Measurements from ENCODE around the gene KIAA0040.

KIAA0040 gene

DNA sequence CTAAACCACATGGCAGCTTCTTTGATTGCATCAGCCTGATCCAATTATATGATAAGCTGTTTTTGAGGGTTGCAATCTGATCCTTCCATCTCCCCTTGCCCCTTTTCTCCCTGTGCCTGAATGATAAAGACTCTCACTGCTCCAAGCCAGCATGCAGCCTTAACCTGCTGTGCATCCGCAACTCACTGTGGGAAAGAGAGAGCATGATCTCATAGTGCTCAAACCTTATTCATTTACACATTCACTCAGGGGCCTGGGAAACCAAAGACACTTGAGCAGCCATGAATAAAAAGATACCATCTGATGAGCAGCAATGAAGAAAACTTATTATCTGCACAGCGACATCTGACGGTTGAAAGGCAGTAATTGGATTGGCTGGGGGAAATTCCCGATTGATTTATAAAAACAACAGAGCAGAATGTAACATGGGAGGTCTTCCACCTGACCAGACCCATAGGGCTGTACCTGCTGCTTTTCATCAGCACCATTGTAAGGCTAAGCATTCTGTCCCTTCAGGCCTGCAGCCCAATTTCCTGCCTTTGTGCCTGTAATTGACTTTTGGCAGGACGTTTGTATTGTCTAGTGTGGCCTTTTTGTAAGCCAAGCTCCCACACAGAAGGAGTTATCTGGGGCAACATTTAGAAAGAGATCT lies 62.5 kb downstream of the KIAA0040 start:
- Histone ChIP-seq H3K4me1 (ENCODE audit: control insufficient read depth, insufficient read depth, low read length) (peaks cover 17% of the 10 kb centered on the region), H3K9ac (ENCODE audit: low read depth, low read length) (no peak overlapping the region), H3K36me3 (ENCODE audit: control insufficient read depth, insufficient read depth, low read length) (no peaks in the 10 kb centered on the region), H3K27me3 (ENCODE audit: control insufficient read depth, insufficient read depth, low read length) (no peaks in the 10 kb centered on the region), H3K9me3 (ENCODE audit: control insufficient read depth, insufficient read depth, low read length) (no peaks in the 10 kb centered on the region), H3K4me3 (ENCODE audit: low read depth, low read length) (no peak overlapping the region)

DNA sequence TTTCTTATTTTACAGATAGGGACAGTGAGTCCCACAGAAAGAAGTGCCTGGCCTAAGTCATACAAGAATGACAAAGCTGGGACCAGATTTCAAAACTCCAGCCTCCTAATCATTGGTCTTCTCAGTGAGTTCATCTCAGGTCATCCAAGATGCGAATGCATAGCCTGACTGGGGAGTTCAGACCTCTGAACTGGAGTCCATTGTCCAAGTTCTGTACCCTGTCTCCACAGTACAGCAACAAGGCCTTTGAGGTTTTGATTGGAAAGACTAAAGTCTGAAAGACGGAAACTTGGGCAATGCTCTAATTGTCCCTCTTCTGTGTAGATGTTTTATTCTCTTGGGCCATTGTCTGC lies 63.0 kb downstream of the KIAA0040 start:
- H3K27me3 ChIP-seq (ENCODE audit: control insufficient read depth, insufficient read depth, low read length) = no peaks in the 10 kb centered on the region
- H3K9ac ChIP-seq (ENCODE audit: low read depth, low read length) = no peak overlapping the region
- H3K4me1 ChIP-seq (ENCODE audit: control insufficient read depth, insufficient read depth, low read length) = peaks cover 17% of the 10 kb centered on the region
- H3K36me3 ChIP-seq (ENCODE audit: control insufficient read depth, insufficient read depth, low read length) = no peaks in the 10 kb centered on the region
- no peaks in the 10 kb centered on the region for H3K9me3 ChIP-seq (ENCODE audit: control insufficient read depth, insufficient read depth, low read length)
- no peak overlapping the region for H3K4me3 ChIP-seq (ENCODE audit: low read depth, low read length)

DNA sequence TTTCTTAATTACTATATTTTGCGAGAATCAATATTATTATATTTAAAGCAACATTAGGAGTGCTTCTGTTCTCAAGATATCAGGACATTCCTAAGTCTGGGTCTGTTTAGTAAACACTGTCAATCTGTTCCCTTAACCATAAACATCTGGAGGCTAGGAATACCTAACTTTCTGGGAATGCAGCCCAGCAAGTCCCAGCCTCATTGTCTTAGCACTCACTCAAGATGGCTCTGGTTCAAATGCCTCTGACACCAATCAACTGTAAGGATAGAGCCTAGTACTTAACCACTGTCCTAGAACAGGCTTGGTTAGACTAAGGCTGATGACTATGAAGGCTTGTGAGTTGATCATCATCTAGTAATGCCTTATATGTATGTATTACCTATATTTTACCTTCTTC lies 63.4 kb downstream of the KIAA0040 start:
- no peak overlapping the region for H3K4me3 ChIP-seq (ENCODE audit: low read depth, low read length)
- no peak overlapping the region for H3K9ac ChIP-seq (ENCODE audit: low read depth, low read length)
- no peaks in the 10 kb centered on the region for H3K27me3 ChIP-seq (ENCODE audit: control insufficient read depth, insufficient read depth, low read length)
- H3K9me3 ChIP-seq (ENCODE audit: control insufficient read depth, insufficient read depth, low read length) = no peaks in the 10 kb centered on the region
- peaks cover 17% of the 10 kb centered on the region for H3K4me1 ChIP-seq (ENCODE audit: control insufficient read depth, insufficient read depth, low read length)
- no peaks in the 10 kb centered on the region for H3K36me3 ChIP-seq (ENCODE audit: control insufficient read depth, insufficient read depth, low read length)

DNA sequence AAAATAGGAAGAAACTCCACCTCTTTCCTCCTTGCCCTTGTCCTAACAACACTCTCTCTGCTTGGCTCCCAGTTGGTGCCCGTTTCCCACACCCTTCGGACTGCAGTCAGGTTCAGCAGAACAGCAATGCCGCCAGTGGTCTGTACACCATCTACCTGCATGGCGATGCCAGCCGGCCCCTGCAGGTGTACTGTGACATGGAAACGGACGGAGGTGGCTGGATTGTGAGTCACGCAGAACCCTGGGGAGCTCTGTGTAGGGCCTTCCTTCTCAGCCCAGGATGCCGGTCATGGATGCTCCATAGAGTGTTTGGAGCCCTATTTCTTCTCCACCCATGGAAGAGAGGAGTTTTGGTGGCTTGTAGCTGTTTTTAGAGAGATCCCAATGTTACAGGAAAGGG lies 64.1 kb downstream of the KIAA0040 start:
- Histone ChIP-seq H3K27me3 (ENCODE audit: control insufficient read depth, insufficient read depth, low read length) (no peaks in the 10 kb centered on the region), H3K4me1 (ENCODE audit: control insufficient read depth, insufficient read depth, low read length) (peaks cover 17% of the 10 kb centered on the region), H3K9ac (ENCODE audit: low read depth, low read length) (no peak overlapping the region), H3K4me3 (ENCODE audit: low read depth, low read length) (no peak overlapping the region), H3K9me3 (ENCODE audit: control insufficient read depth, insufficient read depth, low read length) (no peaks in the 10 kb centered on the region), H3K36me3 (ENCODE audit: control insufficient read depth, insufficient read depth, low read length) (no peaks in the 10 kb centered on the region)

DNA sequence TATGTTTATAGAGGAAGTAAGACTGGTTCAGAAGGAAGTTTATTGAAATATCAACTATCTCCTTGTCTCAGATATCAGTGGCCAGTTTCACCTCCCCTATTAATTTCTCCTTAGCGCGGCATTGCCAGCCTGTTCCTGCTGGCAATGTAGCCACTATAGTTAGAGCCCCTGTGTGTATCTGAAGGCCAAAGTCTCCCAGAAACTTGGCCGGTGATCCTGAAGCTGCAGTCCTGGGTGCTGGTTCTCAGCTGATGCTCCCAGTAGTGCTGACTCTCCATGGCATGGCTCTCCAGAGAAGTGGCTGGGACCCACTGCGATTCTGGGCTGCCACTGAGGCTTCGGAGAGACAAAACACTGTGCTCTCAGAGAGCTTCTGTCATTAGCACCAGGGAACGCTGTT lies 65.0 kb downstream of the KIAA0040 start:
- Histone ChIP-seq H3K9ac (ENCODE audit: low read depth, low read length) (no peak overlapping the region), H3K4me3 (ENCODE audit: low read depth, low read length) (no peak overlapping the region), H3K9me3 (ENCODE audit: control insufficient read depth, insufficient read depth, low read length) (no peaks in the 10 kb centered on the region), H3K27me3 (ENCODE audit: control insufficient read depth, insufficient read depth, low read length) (no peaks in the 10 kb centered on the region), H3K4me1 (ENCODE audit: control insufficient read depth, insufficient read depth, low read length) (peaks cover 17% of the 10 kb centered on the region), H3K36me3 (ENCODE audit: control insufficient read depth, insufficient read depth, low read length) (no peaks in the 10 kb centered on the region)

DNA sequence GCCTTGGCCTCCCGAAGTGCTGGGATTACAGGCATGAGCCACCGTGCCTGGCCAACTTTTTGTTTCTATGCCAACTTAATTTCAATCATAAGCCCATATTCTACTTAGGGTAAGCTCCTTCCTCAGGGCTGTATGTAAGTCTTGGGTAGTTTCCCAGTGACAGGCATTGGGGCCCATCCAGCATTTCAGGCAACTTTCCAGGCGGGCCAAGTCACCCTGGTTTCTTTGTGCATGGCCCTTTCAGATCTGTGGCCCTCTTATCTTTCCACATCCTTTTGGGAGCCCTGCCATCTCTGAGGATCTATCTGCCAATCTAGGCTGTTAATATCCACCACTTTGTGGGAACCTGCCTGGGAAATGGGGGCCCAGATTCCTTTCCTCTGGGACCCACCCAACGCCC lies 66.2 kb downstream of the KIAA0040 start:
- Histone ChIP-seq H3K4me1 (ENCODE audit: control insufficient read depth, insufficient read depth, low read length) (peaks cover 17% of the 10 kb centered on the region), H3K36me3 (ENCODE audit: control insufficient read depth, insufficient read depth, low read length) (no peaks in the 10 kb centered on the region), H3K9me3 (ENCODE audit: control insufficient read depth, insufficient read depth, low read length) (no peaks in the 10 kb centered on the region)

DNA sequence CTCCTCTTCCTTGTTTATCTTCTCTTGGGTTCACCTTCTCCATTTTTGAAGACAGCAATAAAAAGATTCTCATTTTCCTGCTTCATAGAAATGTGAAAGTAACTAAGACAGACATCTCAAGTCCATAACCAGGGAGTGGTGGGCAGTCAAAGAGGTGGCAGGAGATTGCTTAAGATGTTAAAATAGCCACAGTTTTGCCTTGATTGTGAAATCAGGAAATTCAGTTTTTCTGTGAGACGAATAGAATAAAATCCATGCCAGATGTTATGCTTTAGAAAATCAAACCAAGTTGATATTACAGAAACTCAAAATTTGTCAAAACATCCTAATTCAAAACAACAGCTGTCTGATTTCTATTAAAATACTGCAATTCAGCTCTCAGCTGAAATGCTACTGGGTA lies 67.7 kb downstream of the KIAA0040 start:
- no peak overlapping the region for H3K4me3 ChIP-seq (ENCODE audit: low read depth, low read length)

More for the DNA sequence above, 66.2 kb downstream of the KIAA0040 start:
- Histone ChIP-seq H3K4me3 (ENCODE audit: low read depth, low read length) (no peak overlapping the region), H3K9ac (ENCODE audit: low read depth, low read length) (no peak overlapping the region), H3K27me3 (ENCODE audit: control insufficient read depth, insufficient read depth, low read length) (no peaks in the 10 kb centered on the region)

DNA sequence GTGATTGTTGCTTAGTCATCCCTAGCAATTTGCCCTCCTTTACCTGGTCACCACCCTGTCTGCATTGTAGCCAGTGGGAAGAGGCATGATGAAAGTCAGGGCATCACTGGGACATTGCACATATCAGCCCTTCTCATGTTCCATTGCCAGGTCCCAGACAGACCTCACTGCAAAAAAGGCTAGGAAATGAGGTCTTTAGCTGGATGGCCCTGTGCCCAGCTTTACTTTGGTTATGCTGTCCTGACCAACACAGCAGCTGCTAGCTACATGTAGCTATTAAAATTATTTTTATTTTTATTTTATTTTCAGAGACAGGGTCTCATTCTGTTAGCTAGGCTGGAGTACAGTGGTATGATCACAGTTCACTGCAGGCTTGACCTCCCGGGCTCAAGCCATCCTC lies 72.1 kb downstream of the KIAA0040 start:
- Histone ChIP-seq H3K27me3 (ENCODE audit: control insufficient read depth, insufficient read depth, low read length) (no peaks in the 10 kb centered on the region), H3K4me3 (ENCODE audit: low read depth, low read length) (no peak overlapping the region), H3K36me3 (ENCODE audit: control insufficient read depth, insufficient read depth, low read length) (no peaks in the 10 kb centered on the region), H3K9me3 (ENCODE audit: control insufficient read depth, insufficient read depth, low read length) (no peaks in the 10 kb centered on the region), H3K9ac (ENCODE audit: low read depth, low read length) (no peak overlapping the region), H3K4me1 (ENCODE audit: control insufficient read depth, insufficient read depth, low read length) (no peaks in the 10 kb centered on the region)

More for the DNA sequence above, 67.7 kb downstream of the KIAA0040 start:
- Histone ChIP-seq H3K4me1 (ENCODE audit: control insufficient read depth, insufficient read depth, low read length) (peaks cover 6% of the 10 kb centered on the region), H3K27me3 (ENCODE audit: control insufficient read depth, insufficient read depth, low read length) (no peaks in the 10 kb centered on the region), H3K9ac (ENCODE audit: low read depth, low read length) (no peak overlapping the region), H3K9me3 (ENCODE audit: control insufficient read depth, insufficient read depth, low read length) (no peaks in the 10 kb centered on the region), H3K36me3 (ENCODE audit: control insufficient read depth, insufficient read depth, low read length) (no peaks in the 10 kb centered on the region)

DNA sequence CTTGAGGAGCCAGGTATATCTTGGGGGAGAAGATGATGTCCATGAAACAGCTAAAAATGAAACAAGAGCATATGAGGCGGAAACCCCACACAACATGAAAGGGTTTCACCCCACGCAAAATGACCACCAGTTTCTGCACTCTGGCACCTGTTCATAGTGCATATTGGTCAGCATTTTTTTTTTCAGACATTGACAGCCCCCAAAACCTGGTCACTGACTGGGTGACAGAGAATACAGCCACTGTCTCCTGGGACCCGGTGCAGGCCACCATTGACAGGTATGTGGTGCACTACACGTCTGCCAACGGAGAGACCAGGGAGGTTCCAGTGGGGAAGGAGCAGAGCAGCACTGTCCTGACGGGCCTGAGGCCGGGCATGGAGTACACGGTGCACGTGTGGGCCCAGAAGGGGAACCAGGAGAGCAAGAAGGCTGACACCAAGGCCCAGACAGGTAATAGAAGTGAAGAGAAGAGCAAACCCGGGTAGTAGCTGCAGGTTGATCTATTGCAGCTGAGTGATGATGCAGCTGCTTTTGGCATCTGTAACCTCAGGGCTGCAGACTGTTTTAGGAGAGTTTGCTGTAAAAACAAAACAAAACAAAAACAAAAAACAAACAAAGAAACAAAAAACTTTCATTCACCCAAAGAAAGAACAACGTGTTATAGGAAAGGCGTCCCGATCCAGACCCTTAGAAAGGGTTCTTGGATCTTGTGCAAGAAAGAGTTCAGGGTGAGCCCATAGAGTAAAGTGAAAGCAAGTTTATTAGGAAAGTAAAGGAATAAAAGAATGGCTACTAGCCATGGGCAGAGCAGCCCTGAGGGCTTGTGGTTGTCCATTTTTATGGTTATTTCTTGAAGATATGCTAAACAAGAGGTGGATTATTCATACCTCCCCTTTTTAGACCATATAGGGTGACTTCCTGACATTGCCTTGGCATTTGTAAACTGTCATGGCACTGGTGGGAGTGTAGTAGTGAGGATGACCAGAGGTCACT lies 73.9 kb downstream of the KIAA0040 start:
- no peaks in the 10 kb centered on the region for H3K36me3 ChIP-seq (ENCODE audit: control insufficient read depth, insufficient read depth, low read length)
- no peaks in the 10 kb centered on the region for H3K4me1 ChIP-seq (ENCODE audit: control insufficient read depth, insufficient read depth, low read length)

DNA sequence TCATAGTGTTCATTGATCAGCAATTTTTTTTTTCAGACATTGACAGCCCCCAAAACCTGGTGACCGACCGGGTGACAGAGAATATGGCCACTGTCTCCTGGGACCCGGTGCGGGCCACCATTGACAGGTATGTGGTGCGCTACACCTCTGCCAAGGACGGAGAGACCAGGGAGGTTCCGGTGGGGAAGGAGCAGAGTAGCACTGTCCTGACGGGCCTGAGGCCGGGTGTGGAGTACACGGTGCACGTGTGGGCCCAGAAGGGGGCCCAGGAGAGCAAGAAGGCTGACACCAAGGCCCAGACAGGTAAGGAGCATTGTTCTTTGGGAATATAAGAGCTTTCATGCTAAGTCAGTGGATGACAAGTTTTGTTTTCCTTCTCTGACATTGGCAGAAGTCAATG lies 75.7 kb downstream of the KIAA0040 start:
- Histone ChIP-seq H3K9me3 (ENCODE audit: control insufficient read depth, insufficient read depth, low read length) (no peaks in the 10 kb centered on the region), H3K4me3 (ENCODE audit: low read depth, low read length) (no peak overlapping the region), H3K36me3 (ENCODE audit: control insufficient read depth, insufficient read depth, low read length) (no peaks in the 10 kb centered on the region), H3K4me1 (ENCODE audit: control insufficient read depth, insufficient read depth, low read length) (no peaks in the 10 kb centered on the region), H3K9ac (ENCODE audit: low read depth, low read length) (no peak overlapping the region), H3K27me3 (ENCODE audit: control insufficient read depth, insufficient read depth, low read length) (no peaks in the 10 kb centered on the region)

More for the DNA sequence above, 73.9 kb downstream of the KIAA0040 start:
- Histone ChIP-seq H3K9ac (ENCODE audit: low read depth, low read length) (no peak overlapping the region), H3K27me3 (ENCODE audit: control insufficient read depth, insufficient read depth, low read length) (no peaks in the 10 kb centered on the region), H3K9me3 (ENCODE audit: control insufficient read depth, insufficient read depth, low read length) (no peaks in the 10 kb centered on the region), H3K4me3 (ENCODE audit: low read depth, low read length) (no peak overlapping the region)

DNA sequence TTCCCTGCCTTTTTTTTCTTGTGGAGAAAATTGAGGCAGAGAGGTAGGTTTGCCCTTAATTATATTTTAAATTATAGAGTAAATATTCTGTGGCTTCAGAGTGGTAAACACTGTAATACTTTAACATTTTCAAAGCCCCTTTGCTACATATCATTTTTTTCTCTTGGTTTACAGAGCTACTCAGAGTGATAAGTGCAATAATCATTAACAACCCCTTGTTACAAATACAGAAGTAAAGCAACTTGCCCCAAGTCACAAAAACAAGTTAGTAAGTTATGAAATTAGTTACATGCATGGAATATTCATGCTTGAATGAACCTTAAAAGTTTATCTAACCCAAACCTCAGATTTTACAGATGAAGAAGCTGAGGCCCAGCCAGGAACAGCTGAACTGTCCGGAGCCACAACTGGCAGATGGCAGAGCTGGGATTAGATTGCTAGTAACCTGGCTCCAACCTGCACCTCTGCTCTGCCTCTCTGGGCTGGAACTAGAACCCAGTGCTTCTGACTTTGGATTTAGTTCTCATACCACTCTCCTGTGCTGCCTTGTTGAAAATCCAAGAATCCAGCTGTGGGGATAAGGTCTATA lies 76.3 kb downstream of the KIAA0040 start:
- Histone ChIP-seq H3K4me1 (ENCODE audit: control insufficient read depth, insufficient read depth, low read length) (no peaks in the 10 kb centered on the region), H3K27me3 (ENCODE audit: control insufficient read depth, insufficient read depth, low read length) (no peaks in the 10 kb centered on the region), H3K4me3 (ENCODE audit: low read depth, low read length) (no peak overlapping the region), H3K9ac (ENCODE audit: low read depth, low read length) (no peak overlapping the region), H3K9me3 (ENCODE audit: control insufficient read depth, insufficient read depth, low read length) (no peaks in the 10 kb centered on the region), H3K36me3 (ENCODE audit: control insufficient read depth, insufficient read depth, low read length) (no peaks in the 10 kb centered on the region)

Measured in iPS-15b (cell line).